Measurements from ENCODE around the gene PAXIP1. TPM values are rescaled to one million over a fixed set of nuclear protein-coding genes. Genes with fewer than 3 reads are reported as not detected.
"Not testable (repeated sequence)": the region's sequence is repeated elsewhere in the genome, so short reads cannot be mapped to it uniquely, and the experiment has no call there.

PAXIP1 gene
- 10 to 100 TPM; 30.4 to 32.7 TPM for total RNA-seq

- Mint-ChIP-seq H3K36me3 (ENCODE audit: low read depth) (peaks cover 17% of the 10 kb centered on the region), H3K4me3 (peak within 1 kb of the TSS; percentile 89), H3K27ac (peak within 1 kb of the TSS; percentile 91), H3K9me3 (no peaks in the 10 kb centered on the region), H3K27me3 (no peaks in the 10 kb centered on the region), H3K4me1 (peaks cover 13% of the 10 kb centered on the region)
- POLR2A ChIA-PET = interaction anchor here (0.7 kb wide), 1 partner anchor 67 kb away, joined by 3 read pairs; the partner anchor contains the start of gene HTR5A
- CTCF ChIA-PET = interaction anchor here (0.8 to 0.9 kb wide), 3 partner anchors 79 to 342 kb away, joined by 3 to 4 read pairs (median 3); no protein-coding TSS in a partner anchor
- DNase-seq = no peak
These were observed at the start of gene PAXIP1 for GRCh38 chr7:155003092-155003375. Gene PAXIP1 (minus strand): TSS chr7:155003124. CDS start chr7:155002929, 195 bp downstream.

GRCh38 chr7:155051355-155051754, 48.4 kb upstream of the PAXIP1 start:
- no peaks in the 10 kb centered on the region for H3K9me3 Mint-ChIP-seq
- no peak for DNase-seq
- H3K27ac Mint-ChIP-seq = no peak overlapping the region
- H3K36me3 Mint-ChIP-seq (ENCODE audit: low read depth) = no peaks in the 10 kb centered on the region
- peaks cover 2% of the 10 kb centered on the region for H3K27me3 Mint-ChIP-seq
- no peak overlapping the region for H3K4me3 Mint-ChIP-seq
- ChIA-PET POLR2A (no interaction called here), CTCF (interaction anchor here (0.6 kb wide), 1 partner anchor 110 kb away, joined by 4 read pairs; no protein-coding TSS in a partner anchor)
- H3K4me1 Mint-ChIP-seq = no peaks in the 10 kb centered on the region

DNA sequence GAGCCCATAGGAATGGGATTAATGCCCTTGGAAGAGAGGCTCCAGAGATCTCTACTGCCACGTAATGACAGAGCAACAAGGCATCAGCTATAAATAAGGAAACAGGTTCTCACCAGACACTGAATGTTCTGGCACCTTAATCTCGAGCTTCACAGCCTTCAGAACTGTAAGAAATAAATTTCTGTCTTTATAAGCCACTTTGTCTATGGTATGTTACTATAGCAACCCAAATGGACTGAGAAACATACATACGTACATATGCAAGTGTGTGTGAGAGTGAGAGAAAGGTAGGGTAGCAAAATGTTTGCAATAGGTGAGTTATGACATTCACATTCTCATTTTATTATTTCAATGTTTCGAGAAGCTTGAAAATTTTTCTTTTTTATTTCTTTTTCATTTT, 45.1 kb upstream of the PAXIP1 start:
- CTCF ChIA-PET = no interaction called here
- POLR2A ChIA-PET = no interaction called here
- Mint-ChIP-seq H3K27ac (no peak overlapping the region), H3K4me3 (no peak overlapping the region), H3K27me3 (peaks cover 4% of the 10 kb centered on the region), H3K9me3 (no peaks in the 10 kb centered on the region), H3K36me3 (ENCODE audit: low read depth) (no peaks in the 10 kb centered on the region), H3K4me1 (no peaks in the 10 kb centered on the region)
- DNase-seq = no peak

DNA sequence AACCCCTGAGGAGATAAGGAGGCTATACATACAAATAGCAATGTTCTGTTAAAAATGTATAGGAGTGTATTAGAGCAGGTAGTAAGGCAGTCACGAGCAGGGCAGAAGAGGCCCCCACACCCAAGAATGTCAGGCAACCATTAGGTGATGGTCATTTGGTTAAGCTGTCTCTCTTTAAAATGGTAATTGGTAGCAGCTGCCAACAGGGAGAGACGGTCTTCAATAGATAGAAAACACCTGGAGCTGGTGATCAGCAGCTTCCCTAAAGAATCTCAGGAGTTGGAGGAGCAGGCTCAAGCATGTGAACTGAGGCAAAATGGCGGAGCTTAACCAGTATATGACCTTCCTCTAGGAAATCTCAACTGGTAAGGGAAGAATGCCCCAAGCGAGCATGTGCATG, 40.8 kb upstream of the PAXIP1 start:
- DNase-seq = no peak
- H3K4me3 Mint-ChIP-seq = no peak overlapping the region
- CTCF ChIA-PET = no interaction called here
- no peak overlapping the region for H3K27ac Mint-ChIP-seq
- no peaks in the 10 kb centered on the region for H3K4me1 Mint-ChIP-seq
- H3K27me3 Mint-ChIP-seq = peaks cover 17% of the 10 kb centered on the region
- POLR2A ChIA-PET = no interaction called here
- no peaks in the 10 kb centered on the region for H3K9me3 Mint-ChIP-seq
- no peaks in the 10 kb centered on the region for H3K36me3 Mint-ChIP-seq (ENCODE audit: low read depth)

- H3K27me3 Mint-ChIP-seq = peaks cover 16% of the 10 kb centered on the region
- CTCF ChIA-PET = interaction anchor here (1.0 kb wide), 2 partner anchors 11 to 16 kb away, joined by 3 to 4 read pairs; no protein-coding TSS in a partner anchor
- no peak overlapping the region for H3K4me3 Mint-ChIP-seq
- no peak overlapping the region for H3K27ac Mint-ChIP-seq
- H3K36me3 Mint-ChIP-seq (ENCODE audit: low read depth) = no peaks in the 10 kb centered on the region
- H3K9me3 Mint-ChIP-seq = no peaks in the 10 kb centered on the region
- no peaks in the 10 kb centered on the region for H3K4me1 Mint-ChIP-seq
- POLR2A ChIA-PET = no interaction called here
- DNase-seq = no peak
These were observed 35.4 kb upstream of the PAXIP1 start for GRCh38 chr7:155038335-155038734.

GRCh38 chr7:155034495-155034894, 31.6 kb upstream of the PAXIP1 start:
- H3K4me1 Mint-ChIP-seq; H3K4me3 Mint-ChIP-seq; POLR2A ChIA-PET; H3K36me3 Mint-ChIP-seq (ENCODE audit: low read depth); H3K27ac Mint-ChIP-seq; DNase-seq; H3K9me3 Mint-ChIP-seq: not testable (repeated sequence)
- CTCF ChIA-PET = interaction anchor here (1.4 kb wide), 1 partner anchor 311 kb away, joined by 3 read pairs; no protein-coding TSS in a partner anchor
- H3K27me3 Mint-ChIP-seq = peaks cover 21% of the 10 kb centered on the region

DNA sequence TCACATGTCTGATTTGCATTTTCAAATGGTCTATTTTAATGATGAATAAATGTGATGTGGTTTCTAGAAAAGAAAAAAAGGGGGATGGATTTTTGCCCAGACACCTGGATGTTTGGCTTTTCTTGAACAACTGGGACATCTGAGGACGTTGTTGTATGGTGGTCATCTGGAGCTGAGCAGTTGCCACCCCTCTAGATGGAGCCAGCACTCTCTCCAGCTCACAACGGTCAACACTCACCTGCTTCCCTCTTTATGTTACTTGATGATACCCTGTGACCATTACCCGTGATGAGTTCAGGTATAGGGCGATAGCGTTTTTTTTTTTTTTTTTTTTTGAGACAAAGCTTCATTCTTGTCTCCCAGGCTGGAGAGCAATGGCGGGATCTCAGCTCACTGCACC, 30.1 kb upstream of the PAXIP1 start:
- POLR2A ChIA-PET = no interaction called here
- H3K36me3 Mint-ChIP-seq (ENCODE audit: low read depth) = no peaks in the 10 kb centered on the region
- CTCF ChIA-PET = no interaction called here
- H3K9me3 Mint-ChIP-seq = peaks cover 2% of the 10 kb centered on the region
- H3K4me1 Mint-ChIP-seq = peaks cover 2% of the 10 kb centered on the region
- DNase-seq = no peak
- H3K27ac Mint-ChIP-seq = no peak overlapping the region
- peaks cover 20% of the 10 kb centered on the region for H3K27me3 Mint-ChIP-seq
- no peak overlapping the region for H3K4me3 Mint-ChIP-seq

DNA sequence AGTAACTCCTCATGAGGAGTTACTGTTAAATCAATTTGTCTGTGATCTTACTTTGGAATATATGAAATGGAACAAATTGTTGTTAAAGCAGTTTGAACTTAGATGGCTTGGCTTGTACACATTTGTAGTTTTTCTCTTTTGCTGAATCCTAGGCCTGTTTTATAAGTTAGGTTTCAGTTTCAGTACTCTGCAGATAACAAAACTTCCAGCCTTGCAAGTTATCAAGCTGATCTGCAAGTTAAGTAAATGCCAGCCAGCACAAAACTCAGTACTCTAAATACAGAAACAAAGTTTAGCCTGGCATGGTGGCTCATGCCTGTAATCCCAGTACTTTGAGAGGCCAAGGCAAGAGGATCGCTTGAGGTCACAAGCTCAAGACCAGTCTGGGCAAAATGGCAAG, 25.0 kb upstream of the PAXIP1 start:
- Mint-ChIP-seq H3K4me3 (no peak overlapping the region), H3K27ac (peak overlapping the region; percentile 66), H3K4me1 (peaks cover 9% of the 10 kb centered on the region), H3K9me3 (peaks cover 8% of the 10 kb centered on the region), H3K36me3 (ENCODE audit: low read depth) (peaks cover 2% of the 10 kb centered on the region), H3K27me3 (peaks cover 17% of the 10 kb centered on the region)
- CTCF ChIA-PET = no interaction called here
- DNase-seq = no peak
- POLR2A ChIA-PET = no interaction called here

GRCh38 chr7:155021699-155022145, 18.8 kb upstream of the PAXIP1 start:
- Mint-ChIP-seq H3K27me3 (peaks cover 3% of the 10 kb centered on the region), H3K27ac (no peak overlapping the region), H3K4me3 (no peak overlapping the region), H3K4me1 (no peaks in the 10 kb centered on the region), H3K36me3 (ENCODE audit: low read depth) (no peaks in the 10 kb centered on the region), H3K9me3 (no peaks in the 10 kb centered on the region)
- ChIA-PET POLR2A (no interaction called here), CTCF (interaction anchor here (1.0 to 1.4 kb wide), 3 partner anchors 9 to 17 kb away, joined by 3 read pairs; no protein-coding TSS in a partner anchor)
- no peak for DNase-seq

GRCh38 chr7:155020996-155021395, 18.1 kb upstream of the PAXIP1 start:
- Mint-ChIP-seq H3K27me3 (peaks cover 3% of the 10 kb centered on the region), H3K9me3 (no peaks in the 10 kb centered on the region), H3K4me3 (no peak overlapping the region), H3K36me3 (ENCODE audit: low read depth) (no peaks in the 10 kb centered on the region), H3K27ac (no peak overlapping the region), H3K4me1 (no peaks in the 10 kb centered on the region)
- no peak for DNase-seq
- ChIA-PET CTCF (interaction anchor here (1.4 kb wide), 1 partner anchor 12 kb away, joined by 3 read pairs; no protein-coding TSS in a partner anchor), POLR2A (no interaction called here)

- no peaks in the 10 kb centered on the region for H3K9me3 Mint-ChIP-seq
- CTCF ChIA-PET = interaction anchor here (0.8 kb wide), 1 partner anchor 41 kb away, joined by 3 read pairs; no protein-coding TSS in a partner anchor
These were observed 14.9 kb upstream of the PAXIP1 start for GRCh38 chr7:155017834-155018233.

DNA sequence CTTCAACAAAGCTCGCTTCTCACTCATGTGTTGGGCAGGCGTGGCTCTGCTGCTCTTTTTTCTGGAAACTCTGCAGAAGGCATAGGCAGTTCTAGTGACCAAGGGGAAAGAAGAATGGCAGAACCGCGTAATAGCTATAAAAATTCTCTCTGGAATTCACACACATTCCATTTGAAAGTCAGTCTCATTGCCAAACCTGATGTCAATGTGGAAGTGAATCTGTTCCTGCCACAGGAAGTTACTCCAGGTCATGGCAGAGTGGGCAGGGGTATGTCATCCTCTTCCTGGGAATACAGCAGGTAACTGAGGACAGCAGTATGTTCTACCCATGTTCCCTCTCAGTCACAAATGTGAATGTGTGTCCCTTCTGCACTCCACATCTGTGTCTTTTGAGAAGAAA, 8.2 kb upstream of the PAXIP1 start:
- Mint-ChIP-seq H3K36me3 (ENCODE audit: low read depth) (peaks cover 6% of the 10 kb centered on the region), H3K9me3 (no peaks in the 10 kb centered on the region), H3K4me3 (no peak overlapping the region), H3K27ac (no peak overlapping the region), H3K27me3 (peaks cover 4% of the 10 kb centered on the region), H3K4me1 (peaks cover 4% of the 10 kb centered on the region)
- DNase-seq = no peak
- ChIA-PET POLR2A (no interaction called here), CTCF (interaction anchor here (0.8 to 1.6 kb wide), 5 partner anchors 11 to 97 kb away, joined by 3 to 5 read pairs (median 3); no protein-coding TSS in a partner anchor)

More at GRCh38 chr7:155017834-155018233, 14.9 kb upstream of the PAXIP1 start:
- Mint-ChIP-seq H3K27me3 (peaks cover 6% of the 10 kb centered on the region), H3K4me3 (no peak overlapping the region), H3K36me3 (ENCODE audit: low read depth) (no peaks in the 10 kb centered on the region), H3K4me1 (no peaks in the 10 kb centered on the region), H3K27ac (no peak overlapping the region)
- POLR2A ChIA-PET = interaction anchor here (0.6 kb wide), 1 partner anchor 189 kb away, joined by 3 read pairs; no protein-coding TSS in a partner anchor
- no peak for DNase-seq

GRCh38 chr7:155009570-155010157, 6.7 kb upstream of the PAXIP1 start:
- H3K9me3 Mint-ChIP-seq = no peaks in the 10 kb centered on the region
- DNase-seq = peak; percentile 43
- H3K27me3 Mint-ChIP-seq = peaks cover 4% of the 10 kb centered on the region
- H3K4me3 Mint-ChIP-seq = no peak overlapping the region
- H3K4me1 Mint-ChIP-seq = peaks cover 8% of the 10 kb centered on the region
- H3K27ac Mint-ChIP-seq = no peak overlapping the region
- CTCF ChIA-PET = interaction anchor here (0.8 to 1.5 kb wide), 4 partner anchors 11 to 1833 kb away, joined by 3 to 5 read pairs (median 4); no protein-coding TSS in a partner anchor
- H3K36me3 Mint-ChIP-seq (ENCODE audit: low read depth) = peaks cover 13% of the 10 kb centered on the region
- POLR2A ChIA-PET = no interaction called here
